ENCODE data around the gene GHRL.

DNA sequence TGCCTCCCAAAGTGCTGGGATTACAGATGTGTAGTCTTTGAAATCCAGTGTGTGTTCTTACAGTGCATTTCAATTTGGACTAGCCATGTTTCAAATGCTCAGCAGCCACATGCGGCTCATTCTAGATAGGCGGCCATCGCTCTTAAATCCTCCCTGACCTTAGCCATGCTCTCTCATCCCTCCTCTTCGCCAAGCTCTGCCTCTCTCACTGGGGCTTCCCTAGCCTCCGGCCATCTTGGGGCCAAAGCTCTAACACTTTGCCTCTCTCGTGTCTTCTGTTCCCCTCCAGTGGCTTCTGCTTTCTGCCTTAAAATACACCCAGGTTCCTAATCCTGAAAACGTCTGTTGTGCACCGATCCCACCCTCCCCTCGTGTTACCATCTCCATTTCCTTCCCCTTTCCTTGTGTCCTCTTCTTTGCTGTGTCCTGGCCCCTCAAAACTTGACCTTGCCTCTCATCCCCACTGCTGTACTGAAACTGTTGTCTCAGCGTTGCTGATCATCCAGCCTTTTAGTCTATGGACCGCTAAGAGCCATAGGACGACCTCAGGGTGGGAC lies 1.4 kb upstream of the GHRL start:
- TF ChIP-seq CTCF (IDR thresholded peaks at IDR 0.05) (no peak), POLR2A (IDR thresholded peaks at IDR 0.05) (no peak)

Data from testis (tissue), 2 donors.